DMS114 treated with DMSO at 0.1 percent for 48 hours (cell line): ENCODE data around the gene AAK1.
"Not testable (repeated sequence)": the region's sequence is repeated elsewhere in the genome, so short reads cannot be mapped to it uniquely, and the experiment has no call there.

Experiments
- DNase-seq: peaks from one replicate; lab custom pipeline; 2025; ENCODE audit not compliant: unreplicated experiment; lab: John Stamatoyannopoulos, UW

Gene AAK1

DNA sequence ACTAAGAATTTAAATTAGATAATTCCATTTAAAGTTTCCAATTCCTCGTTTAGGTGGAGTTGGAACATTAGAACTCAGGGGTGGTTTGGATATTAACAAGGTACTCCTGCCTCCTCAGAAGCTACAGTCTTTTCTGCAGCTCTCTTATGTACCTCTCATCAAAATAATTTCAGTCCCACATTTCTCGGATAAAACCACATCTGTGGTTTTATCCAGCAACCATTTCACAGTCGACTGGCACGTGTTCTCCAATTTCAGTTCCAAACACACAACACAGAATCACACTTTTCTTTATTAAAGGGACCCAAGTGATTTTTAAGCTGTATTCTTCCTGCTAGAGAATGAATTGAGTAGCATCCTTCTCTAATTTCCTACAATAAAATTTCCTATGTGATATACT, 183.6 kb downstream of the AAK1 start:
- no peak for DNase-seq

DNA sequence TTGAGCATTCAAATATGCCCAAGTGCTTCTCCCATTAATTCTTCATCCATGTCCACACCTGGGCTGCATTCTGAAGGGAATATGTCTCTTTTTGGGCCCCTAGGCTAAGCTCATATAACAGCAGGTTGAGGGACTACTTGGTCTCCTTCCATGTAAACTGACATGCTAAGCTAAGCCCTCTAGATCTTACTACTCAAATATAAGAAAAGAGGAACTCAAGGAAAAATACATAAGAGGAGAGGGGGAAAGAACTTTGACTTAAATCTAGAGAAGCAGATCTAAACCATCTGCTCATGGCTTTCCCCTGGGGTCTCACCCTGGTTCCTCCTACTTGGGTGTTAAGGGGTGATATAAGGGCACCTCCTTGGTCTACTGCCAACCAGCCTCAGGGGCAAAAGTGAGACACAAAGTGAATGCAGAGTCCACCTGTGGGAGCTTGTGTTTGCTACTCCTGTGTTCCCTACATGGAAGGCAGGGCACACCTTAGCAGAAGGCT, 186.5 kb downstream of the AAK1 start:
- DNase-seq, result no peak

DNA sequence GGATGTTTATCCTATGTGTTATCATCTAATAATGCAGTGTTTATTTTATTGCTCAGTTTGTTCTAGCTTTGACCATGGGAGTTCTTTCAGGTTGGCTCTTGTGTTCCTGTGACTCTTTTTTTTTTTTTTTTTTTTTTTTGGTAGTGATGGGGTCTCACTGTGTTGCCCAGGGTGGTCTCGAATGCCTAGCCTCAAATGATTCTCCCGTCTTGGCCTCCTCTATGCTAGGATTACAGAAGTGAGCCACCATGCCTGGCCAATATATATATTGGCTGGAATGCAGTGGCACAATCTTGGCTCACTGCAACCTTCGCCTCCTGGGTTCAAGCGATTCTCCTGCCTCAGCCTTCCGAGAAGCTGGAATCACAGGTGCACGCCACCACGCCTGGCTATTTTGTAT, 187.4 kb downstream of the AAK1 start:
- DNase-seq, result no peak

DNA sequence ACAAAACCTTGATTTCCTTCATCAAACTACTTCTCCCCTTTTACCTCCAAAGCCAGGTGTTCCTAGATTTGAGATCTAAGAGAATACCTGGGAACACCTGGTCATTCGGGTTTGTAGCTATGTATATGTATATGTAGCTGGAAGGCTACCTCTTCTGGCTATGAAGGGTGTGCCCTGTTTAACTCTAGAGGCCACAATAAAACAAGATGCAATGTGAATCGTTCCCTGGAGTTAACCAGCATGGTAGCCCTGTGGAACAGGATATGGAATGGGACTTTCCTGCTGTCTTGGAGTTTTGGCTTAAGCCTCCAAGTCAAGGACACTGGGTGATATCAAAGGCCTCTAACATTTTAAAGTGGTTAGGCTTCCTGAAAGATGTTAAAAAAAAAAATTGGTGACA, 188.6 kb downstream of the AAK1 start:
- no peak for DNase-seq

DNA sequence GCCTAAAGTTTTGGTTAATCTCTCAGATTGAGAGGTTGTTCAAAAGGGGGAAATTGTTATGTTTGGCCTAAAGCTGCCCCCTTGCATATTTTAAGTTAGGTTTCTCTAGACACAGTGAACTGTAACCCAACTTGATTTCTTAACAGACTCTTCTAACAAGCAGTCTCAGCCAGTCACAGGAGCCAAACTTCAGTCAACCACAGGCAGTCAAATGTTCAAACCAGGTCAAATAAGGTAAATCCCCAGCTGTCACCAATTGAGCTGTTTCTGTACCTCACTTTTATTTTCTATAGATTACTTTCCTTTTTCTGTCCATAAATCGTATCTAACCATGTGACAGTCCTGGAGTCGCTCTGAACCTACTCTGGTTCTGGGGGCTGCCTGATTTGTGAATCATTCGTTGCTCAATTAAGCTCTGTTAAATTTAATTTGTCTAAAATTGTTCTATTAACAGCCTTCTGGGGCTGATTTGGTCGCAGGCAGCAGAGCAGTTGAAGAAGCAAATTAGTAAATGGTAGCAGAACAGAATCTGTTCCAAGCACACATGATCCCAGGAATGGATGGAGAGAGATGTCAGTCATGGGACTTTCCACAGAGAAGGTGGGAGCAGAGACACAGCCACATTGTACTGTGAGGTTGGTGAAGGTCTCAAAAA, 189.9 kb downstream of the AAK1 start:
- DNase-seq, result no peak

DNA sequence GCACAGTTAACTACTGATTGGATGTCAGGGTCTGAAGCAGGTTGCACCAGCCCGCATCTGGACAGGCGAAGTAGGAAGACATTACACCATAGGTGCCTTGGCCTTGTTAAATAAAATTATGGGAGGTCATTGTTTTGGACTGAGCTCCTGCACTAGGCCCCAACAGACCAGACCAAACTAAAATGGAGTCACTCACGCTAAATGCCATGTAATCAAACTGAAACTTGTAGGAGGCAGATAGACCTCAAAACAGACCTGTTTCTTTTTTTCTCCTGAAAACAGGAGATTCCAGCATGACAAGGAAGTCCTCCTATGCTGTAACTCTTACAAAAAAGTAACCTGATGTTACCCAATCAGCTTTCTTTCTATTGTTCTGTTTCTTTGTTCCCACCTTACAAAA, 190.9 kb downstream of the AAK1 start:
- DNase-seq, result no peak

DNA sequence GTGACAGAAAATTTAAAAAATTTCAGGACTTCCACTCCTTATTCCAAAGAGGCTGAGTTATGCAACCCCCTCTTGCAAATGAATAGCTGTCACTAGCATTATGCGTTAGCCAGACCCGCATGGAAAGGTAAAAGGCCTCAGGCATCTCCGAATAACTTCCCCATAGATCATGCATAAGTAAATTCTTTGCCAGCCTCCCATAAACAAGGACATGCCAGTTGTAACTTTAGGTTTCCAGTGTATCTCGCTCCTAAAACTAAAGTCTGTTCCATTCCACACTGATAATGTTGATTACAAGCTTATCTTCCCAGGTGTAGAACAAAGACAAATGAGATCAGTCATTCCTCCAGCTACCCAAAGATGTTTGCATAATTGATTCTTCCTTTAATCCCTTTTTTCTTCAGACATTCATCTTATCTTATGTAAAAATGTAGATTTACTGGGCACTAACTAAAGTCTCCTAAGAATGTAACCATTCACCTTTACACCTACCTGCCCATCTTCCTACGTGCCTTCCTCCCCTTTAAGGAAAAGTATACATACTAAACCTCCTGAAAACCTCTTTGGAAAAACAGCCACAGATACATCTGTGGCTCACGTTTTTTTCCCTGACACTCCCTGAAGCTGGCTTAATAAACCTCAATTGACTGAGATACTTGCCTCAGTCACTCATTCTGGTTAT, 192.7 kb downstream of the AAK1 start:
- DNase-seq, result no peak

DNA sequence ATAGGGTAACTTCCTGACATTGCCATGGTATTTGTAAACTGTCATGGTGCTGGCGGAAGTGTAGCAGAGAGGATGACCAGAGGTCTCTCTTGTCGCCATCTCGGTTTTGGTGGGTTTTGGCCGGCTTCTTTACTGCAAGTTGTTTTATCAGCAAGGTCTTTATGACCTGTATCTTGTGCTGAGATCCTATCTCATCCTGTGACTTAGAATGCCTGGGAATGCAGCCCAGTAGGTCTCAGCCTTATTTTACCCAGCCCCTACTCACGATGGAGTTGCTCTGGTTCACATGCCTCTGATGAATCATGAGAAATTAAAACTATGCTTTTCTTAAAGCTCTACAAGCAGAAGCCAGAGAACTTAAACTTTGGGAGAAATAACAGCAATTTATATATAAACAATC, 193.6 kb downstream of the AAK1 start:
- no peak for DNase-seq

DNA sequence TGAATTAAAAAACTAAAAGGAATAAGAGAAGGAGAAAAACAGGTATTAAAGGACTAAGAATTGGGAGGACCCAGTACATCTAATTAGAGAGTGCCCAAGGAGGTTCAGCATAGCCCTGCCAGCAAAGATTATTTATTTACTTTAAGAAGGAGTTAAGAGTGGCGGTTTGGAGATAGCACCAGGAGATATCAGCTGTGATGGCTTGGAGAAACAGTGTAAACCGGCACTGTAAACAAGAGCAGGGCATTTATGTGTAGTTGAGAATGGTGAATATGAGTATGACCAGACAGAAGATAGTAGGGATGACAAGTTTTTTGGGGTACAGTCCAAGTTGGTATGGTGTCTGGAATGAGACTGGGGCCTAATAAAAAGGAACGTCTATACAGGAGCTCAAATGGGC, 199.9 kb downstream of the AAK1 start:
- not testable (repeated sequence) for DNase-seq

DNA sequence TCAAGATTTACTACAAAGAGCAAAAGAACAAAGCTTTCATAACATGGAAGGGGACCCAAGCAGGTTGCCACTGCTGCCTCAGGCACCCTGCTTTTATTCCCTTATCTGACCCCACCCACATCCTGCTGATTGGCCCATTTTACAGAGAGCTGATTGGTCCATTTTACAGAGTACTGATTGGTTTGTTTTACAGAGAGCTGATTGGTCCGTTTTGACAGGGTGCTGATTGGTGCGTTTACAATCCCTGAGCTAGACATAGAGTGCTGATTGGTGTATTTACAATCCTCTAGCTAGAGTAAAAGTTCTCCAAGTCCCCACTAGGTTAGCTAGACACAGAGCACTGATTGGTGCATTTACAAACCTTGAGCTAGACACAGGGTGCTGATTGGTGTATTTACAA, 204.0 kb downstream of the AAK1 start:
- not testable (repeated sequence) for DNase-seq

DNA sequence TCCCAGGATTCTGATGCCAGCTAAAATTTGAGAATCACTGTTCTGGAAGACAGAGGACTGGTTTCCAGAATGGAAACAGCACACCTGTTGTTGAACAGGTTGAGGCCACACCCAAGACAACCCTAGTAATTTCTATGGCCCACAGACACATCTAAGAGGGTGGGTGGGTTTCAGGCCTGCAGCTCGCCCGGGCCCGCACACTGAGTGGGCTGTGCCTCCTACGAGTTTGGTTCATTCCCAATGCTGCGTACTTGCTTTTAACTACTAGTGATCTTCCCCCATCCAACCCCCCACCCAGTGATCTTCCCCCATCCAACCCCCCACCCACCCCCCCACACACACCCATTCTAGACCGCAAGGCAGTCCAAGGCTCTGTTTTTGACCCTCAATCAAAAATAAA, 205.0 kb downstream of the AAK1 start:
- no peak for DNase-seq

DNA sequence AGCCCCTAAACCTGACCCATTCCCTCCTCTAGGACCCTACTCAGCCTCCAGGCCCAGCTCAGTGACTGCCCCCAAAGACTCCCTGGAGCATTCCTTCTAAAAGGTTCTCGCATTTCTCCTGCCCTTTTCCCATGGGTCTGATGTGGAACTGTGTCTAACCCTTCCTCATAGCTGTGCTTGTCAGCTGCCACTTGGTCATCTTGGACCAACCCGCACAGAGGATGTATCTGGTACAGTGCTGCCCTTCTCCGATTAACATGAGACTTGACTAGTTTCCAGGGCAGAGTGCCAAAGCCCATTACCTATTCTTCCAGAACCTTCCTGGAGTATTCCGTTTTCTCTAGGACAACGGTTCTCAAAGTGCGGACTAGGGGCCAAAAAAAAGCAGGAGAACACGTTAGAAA, 205.8 kb downstream of the AAK1 start:
- no peak for DNase-seq

DNA sequence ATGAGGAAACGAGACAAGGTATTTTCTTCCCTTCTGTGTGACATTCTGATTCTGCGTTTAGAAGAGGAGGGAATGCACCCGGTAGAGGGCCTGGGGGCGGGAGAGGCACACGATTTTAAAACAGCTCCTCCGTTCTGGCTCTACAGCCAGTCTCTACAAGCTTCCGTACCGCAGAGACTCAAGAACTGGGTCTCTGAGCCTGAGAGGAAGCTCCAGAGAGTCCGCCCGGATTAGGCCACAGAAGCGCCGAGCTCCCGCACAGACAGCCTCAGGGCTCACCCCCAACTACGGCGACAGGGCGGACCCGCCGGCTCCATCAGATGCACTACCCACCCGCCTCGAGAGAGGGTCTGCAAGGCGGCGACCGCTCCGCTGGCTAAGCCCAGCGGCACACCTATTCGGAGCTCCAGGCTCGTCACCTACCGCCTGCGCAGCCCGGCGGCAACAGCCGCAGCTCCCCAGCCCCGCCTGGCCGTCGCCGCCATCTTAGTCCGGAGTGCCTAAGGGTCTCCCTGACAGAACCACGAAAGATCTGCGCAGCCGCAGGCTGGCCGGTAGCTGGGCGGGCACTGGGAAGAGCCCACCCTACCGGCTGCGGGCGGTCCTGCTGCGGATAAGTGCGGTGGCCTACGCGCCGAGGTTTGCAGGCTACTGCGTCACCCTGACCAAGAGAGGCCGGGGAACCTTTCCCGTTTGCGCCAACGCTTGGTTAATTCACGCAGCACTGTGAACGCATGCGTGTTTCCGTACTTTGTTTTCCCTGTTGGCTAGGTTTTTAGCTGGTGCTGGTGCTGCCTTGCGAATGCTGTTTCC, 206.4 kb downstream of the AAK1 start, which contains the start of gene NFU1:
Gene NFU1 (minus strand): TSS at position 498 of the 813 bp plus-strand sequence. CDS start 13 bp downstream, at position 485.
- peak; percentile 93 for DNase-seq

DNA sequence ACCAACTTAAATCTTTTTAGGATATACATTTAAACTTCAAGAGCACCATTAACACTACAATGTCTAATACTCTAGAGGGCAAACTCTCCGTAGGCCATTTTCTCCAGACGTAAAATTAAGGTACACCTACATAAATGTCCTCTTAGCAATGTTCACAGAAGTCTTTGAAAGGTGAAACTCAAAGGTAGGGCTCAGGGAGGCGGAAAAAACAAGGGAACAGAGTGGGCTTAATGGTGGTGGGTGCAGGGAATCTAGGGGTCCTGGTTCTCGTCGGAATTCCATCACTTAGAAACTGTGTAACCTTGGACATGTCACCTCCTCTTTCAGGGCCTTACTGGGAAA, 207.0 kb downstream of the AAK1 start:
- no peak for DNase-seq

DNA sequence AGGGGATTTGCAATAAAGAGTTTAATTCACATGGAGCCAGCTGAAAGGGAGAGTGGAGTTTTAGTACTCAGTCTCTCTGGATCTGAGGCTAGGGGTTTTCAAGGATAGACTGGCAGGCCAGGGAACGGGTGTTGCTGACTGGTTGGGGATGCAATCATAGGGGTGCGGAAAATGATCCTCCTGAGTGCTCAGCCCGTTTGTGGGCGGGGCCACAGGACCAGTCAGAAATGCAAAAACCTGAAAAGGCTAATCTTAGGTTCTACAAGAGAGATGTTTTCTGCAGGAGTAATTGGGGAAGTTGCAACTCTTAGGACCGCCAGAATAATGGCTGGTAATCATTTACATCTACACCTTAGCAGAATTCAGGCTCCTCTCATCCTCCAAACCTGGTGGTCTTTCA, 208.8 kb downstream of the AAK1 start:
- DNase-seq, result no peak

DNA sequence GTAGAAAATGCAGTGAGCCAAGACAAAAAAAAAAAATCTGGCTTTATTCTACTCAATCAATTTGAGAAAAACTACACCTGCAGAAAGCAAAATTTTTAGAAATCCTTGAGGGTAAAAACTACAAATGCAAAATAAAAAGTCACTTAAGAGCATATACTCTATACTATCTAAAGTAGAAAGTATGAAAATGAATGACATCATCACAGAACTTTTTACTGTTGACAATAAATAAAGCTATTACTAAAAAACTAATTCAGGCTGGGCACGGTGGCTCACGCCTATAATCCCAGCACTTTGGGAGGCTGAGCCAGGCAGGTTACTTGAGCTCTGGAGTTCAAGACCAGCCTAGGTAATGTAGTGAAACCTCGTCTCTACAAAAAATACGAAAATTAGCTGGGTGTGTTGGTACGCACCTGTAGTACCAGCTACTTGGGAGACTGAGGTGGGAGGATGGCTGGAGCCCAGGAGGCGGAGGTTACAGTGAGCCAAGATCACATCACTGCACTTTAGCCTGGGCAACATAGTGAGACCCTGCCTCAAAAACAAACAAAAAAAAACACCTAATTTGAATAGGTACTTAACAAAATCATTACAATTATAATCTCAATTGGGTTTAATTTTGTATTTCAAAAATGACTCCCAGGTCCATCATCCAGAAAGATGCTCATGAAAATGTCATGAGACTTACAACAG, 213.9 kb downstream of the AAK1 start:
- DNase-seq, result no peak

DNA sequence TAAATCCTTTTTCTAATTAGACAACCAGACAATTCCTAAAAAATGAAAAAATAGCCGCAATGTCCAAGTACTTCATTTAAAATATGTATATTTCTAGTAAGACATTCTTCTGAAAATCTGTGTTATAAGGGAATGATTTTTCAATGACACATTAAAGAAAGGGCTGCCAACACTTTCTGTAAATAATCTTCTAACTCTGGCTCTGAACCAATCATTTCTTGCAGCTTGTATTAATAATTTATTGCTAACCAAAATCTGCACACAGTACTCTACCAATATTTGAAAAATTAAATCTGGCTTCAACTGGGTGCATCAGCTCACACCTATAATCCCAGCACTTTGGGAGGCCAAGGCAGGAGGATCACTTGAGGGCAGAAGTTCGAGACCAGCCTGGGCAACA, 214.6 kb downstream of the AAK1 start:
- DNase-seq, result no peak

DNA sequence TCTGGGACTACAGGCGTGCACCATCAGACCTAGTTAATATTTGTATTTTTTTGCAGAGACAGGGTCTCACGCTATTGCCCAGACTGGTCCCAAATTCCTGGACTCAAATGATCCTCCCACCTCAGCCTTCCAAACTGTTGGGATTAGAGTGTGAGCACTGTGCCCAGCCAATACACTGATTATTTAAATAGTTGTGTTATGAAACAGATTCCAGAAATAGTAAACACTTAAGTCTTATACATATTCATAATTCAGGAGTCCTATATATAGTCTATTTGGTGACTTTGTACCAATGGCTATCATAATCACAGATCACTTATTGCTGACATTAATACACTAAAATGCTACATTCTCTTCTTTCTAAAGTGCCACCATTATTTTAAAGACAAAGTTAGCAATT, 219.1 kb downstream of the AAK1 start:
- no peak for DNase-seq

DNA sequence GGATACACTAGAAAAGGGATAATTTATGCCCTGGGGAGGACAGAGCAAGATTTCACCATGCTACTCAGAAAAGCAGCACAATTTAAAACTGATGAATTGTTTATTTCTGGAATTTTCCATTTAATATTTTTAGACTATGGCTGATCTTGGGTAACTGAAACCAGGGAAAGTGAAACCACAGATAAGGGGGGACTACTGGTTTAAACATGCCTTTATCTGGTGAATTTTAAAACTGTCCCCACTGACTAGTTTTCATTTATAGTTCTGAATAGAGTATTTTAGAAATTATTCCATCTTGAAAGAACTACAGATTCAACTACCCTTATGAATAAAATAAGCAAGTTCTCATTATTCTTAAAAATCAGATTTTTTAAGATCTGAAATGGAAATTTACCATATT, 221.3 kb downstream of the AAK1 start:
- no peak for DNase-seq

DNA sequence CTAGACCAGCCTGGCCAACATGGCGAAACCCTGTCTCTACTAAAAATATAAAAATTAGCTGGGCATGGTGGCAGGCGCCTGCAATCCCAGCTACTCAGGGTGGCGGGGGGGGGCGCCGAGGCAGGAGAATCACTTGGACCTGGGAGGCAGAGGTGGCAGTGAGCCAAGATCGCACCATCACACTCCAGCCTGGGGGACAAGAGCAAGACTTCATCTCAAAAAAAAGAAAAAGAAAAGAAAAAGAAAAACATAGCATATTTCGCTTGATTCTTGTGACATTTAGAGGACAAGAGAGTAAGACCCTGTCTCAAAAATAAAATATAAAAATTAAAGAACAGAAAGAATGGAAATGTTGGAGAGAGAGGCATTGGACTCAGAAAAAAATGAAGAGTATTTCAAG, 224.4 kb downstream of the AAK1 start:
- not testable (repeated sequence) for DNase-seq

DNA sequence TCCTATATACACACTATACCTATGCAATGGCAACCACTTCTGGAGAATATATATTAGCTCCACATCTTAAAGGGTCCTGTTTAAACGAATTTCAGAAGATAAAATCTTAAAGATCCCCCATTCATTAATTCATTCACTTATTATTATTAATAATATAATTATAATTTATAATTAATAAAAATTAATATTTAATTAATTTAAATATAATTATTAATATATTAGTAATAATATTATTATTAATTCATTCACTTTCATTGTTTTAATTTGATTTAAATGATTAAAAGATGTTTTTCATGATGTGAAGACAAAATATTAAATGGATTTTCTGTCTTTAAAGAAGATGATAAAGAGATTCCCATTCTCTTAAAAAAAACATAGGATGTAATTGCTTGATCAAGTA, 227.4 kb downstream of the AAK1 start:
- DNase-seq, result no peak
